ENCODE results near the gene ADCK1.
A peak's percentile ranks its signal among the peaks of the same experiment; 100 is the strongest.

Gene ADCK1

GRCh38 chr14:77760381-77761204, 39.3 kb upstream of the ADCK1 start, which contains the start of gene SNW1:
SNW1 (minus strand) TSS chr14:77761156; CDS start chr14:77761127, 29 bp downstream.
- TF ChIP-seq YY1 (IDR thresholded peaks at IDR 0.05; ENCODE audit: low read depth) (peak; percentile 92), CREB1 (IDR thresholded peaks at IDR 0.05; ENCODE audit: low read depth) (no peak), MAX (IDR thresholded peaks at IDR 0.05) (peak; percentile 32; the same call in 1 of the 2 replicates), EP300 (IDR thresholded peaks at IDR 0.05; ENCODE audit: borderline replicate concordance) (0 out of 2 replicates have a peak, but pooled peaks have one; percentile 15), TAF1 (IDR thresholded peaks at IDR 0.05; ENCODE audit: low read depth) (peak; percentile 72)

GRCh38 chr14:77761205-77761931, 38.5 kb upstream of the ADCK1 start:
- TF ChIP-seq MAX (IDR thresholded peaks at IDR 0.05), result no peak
- peak; percentile 77 for TF ChIP-seq CEBPB (IDR thresholded peaks at IDR 0.05)

- TF ChIP-seq ZBTB7A (IDR thresholded peaks at IDR 0.05; ENCODE audit: low read depth) (no peak), MAX (IDR thresholded peaks at IDR 0.05) (no peak)
Observed at GRCh38 chr14:77763316-77763715, 36.6 kb upstream of the ADCK1 start.

GRCh38 chr14:77763978-77764377, 35.9 kb upstream of the ADCK1 start:
- no peak for TF ChIP-seq REST (IDR thresholded peaks at IDR 0.05; ENCODE audit: low read depth)
- TF ChIP-seq YY1 (IDR thresholded peaks at IDR 0.05; ENCODE audit: low read depth), result no peak
- no peak for TF ChIP-seq EP300 (IDR thresholded peaks at IDR 0.05; ENCODE audit: borderline replicate concordance)

GRCh38 chr14:77782202-77782601, 17.7 kb upstream of the ADCK1 start:
- no peak for TF ChIP-seq ZBTB7A (IDR thresholded peaks at IDR 0.05; ENCODE audit: low read depth)
- TF ChIP-seq TAF1 (IDR thresholded peaks at IDR 0.05; ENCODE audit: low read depth), result no peak
- no peak for TF ChIP-seq YY1 (IDR thresholded peaks at IDR 0.05; ENCODE audit: low read depth)
- TF ChIP-seq TEAD4 (IDR thresholded peaks at IDR 0.05), result no peak

GRCh38 chr14:77786148-77786547, 13.8 kb upstream of the ADCK1 start:
- TF ChIP-seq RAD21 (IDR thresholded peaks at IDR 0.05; ENCODE audit: low read depth), result no peak
- TF ChIP-seq CREB1 (IDR thresholded peaks at IDR 0.05; ENCODE audit: low read depth), result no peak
- TF ChIP-seq TEAD4 (IDR thresholded peaks at IDR 0.05), result no peak
- no peak for TF ChIP-seq NFIC (IDR thresholded peaks at IDR 0.05)
- TF ChIP-seq EGR1 (IDR thresholded peaks at IDR 0.05), result no peak
- TF ChIP-seq CEBPB (IDR thresholded peaks at IDR 0.05), result no peak
- no peak for TF ChIP-seq ZBTB7A (IDR thresholded peaks at IDR 0.05; ENCODE audit: low read depth)
- TF ChIP-seq EP300 (IDR thresholded peaks at IDR 0.05; ENCODE audit: borderline replicate concordance), result no peak
- no peak for TF ChIP-seq USF1 (IDR thresholded peaks at IDR 0.05)
- no peak for TF ChIP-seq TAF1 (IDR thresholded peaks at IDR 0.05; ENCODE audit: low read depth)
- TF ChIP-seq YY1 (IDR thresholded peaks at IDR 0.05; ENCODE audit: low read depth), result no peak
- TF ChIP-seq TCF12 (IDR thresholded peaks at IDR 0.05; ENCODE audit: low read depth), result no peak
- no peak for TF ChIP-seq MAX (IDR thresholded peaks at IDR 0.05)
- TF ChIP-seq REST (IDR thresholded peaks at IDR 0.05; ENCODE audit: low read depth), result no peak
